H9 (cell line): ENCODE data around the gene DIP2C. TPM values are rescaled to one million over a fixed set of nuclear protein-coding genes. Genes with fewer than 3 reads are reported as not detected.

ENCODE experiments used
- DNase-seq: peaks from one replicate; pipeline ENCODE4 v3.0.0-alpha.2; 2017
- H2AFZ ChIP-seq: one replicate; pipeline ENCODE4 v1.6.1; 2013; ENCODE audit warnings: mild to moderate bottlenecking, low read length, control low read depth, moderate library complexity
- H2AK5ac ChIP-seq: 2 replicates; pipeline ENCODE4 v1.6.1; 2013; ENCODE audit warnings: low read length, control low read depth, mixed read lengths; ENCODE audit not compliant: insufficient read length
- H2BK120ac ChIP-seq: one replicate; pipeline ENCODE4 v1.6.1; 2013; ENCODE audit warnings: low read depth, mild to moderate bottlenecking, low read length, control low read depth, inconsistent platforms; ENCODE audit not compliant: poor library complexity, severe bottlenecking
- H2BK12ac ChIP-seq: 2 replicates; pipeline ENCODE4 v1.6.1; 2013; ENCODE audit warnings: low read length, control low read depth, mixed read lengths, low read depth; ENCODE audit not compliant: insufficient read length
- H2BK15ac ChIP-seq: 2 replicates; pipeline ENCODE4 v1.6.1; 2013; ENCODE audit warnings: low read depth, low read length, control low read depth
- H2BK20ac ChIP-seq: one replicate; pipeline ENCODE4 v1.6.1; 2013; ENCODE audit warnings: low read depth, mild to moderate bottlenecking, low read length, control low read depth, inconsistent platforms; ENCODE audit not compliant: poor library complexity, severe bottlenecking
- H2BK5ac ChIP-seq: 2 replicates; pipeline ENCODE4 v1.6.1; 2013; ENCODE audit warnings: low read length, control low read depth, mixed read lengths; ENCODE audit not compliant: insufficient read length
- H3K14ac ChIP-seq: 2 replicates; pipeline ENCODE4 v1.6.1; 2013; ENCODE audit warnings: low read length, control low read depth; ENCODE audit not compliant: insufficient read depth
- H3K18ac ChIP-seq: 2 replicates; pipeline ENCODE4 v1.6.1; 2013; ENCODE audit warnings: low read depth, mild to moderate bottlenecking, mixed read lengths, low read length, control low read depth; ENCODE audit not compliant: insufficient read length
- H3K23ac ChIP-seq: 2 replicates; pipeline ENCODE4 v1.6.1; 2013; ENCODE audit warnings: low read length, control low read depth, mixed read lengths, low read depth; ENCODE audit not compliant: insufficient read length
- H3K23me2 ChIP-seq: 2 replicates; pipeline ENCODE4 v1.6.1; 2013; ENCODE audit warnings: low read depth, mild to moderate bottlenecking, mixed read lengths, low read length, control low read depth; ENCODE audit not compliant: insufficient read length, poor library complexity, severe bottlenecking
- H3K27ac ChIP-seq: 2 replicates; pipeline ENCODE4 v1.5.1; 2013; ENCODE audit warnings: low read length, control low read depth, mixed read lengths, low read depth; ENCODE audit not compliant: insufficient read length
- H3K27me3 ChIP-seq: 2 replicates; pipeline ENCODE4 v1.6.1; 2013; ENCODE audit warnings: low read length, control low read depth, inconsistent platforms; ENCODE audit not compliant: insufficient read depth
- H3K4ac ChIP-seq: 2 replicates; pipeline ENCODE4 v1.6.1; 2013; ENCODE audit warnings: low read depth, mild to moderate bottlenecking, control low read depth, inconsistent platforms, low read length, moderate library complexity
- H3K4me1 ChIP-seq: 2 replicates; pipeline ENCODE4 v1.6.1; 2013; ENCODE audit warnings: low read length, control low read depth, inconsistent platforms; ENCODE audit not compliant: insufficient read depth
- H3K4me2 ChIP-seq: 2 replicates; pipeline ENCODE4 v1.6.1; 2013; ENCODE audit warnings: low read length, control low read depth, mixed read lengths; ENCODE audit not compliant: insufficient read length, insufficient read depth
- H3K56ac ChIP-seq: 2 replicates; pipeline ENCODE4 v1.6.1; 2013; ENCODE audit warnings: low read depth, mild to moderate bottlenecking, mixed read lengths, low read length, control low read depth; ENCODE audit not compliant: insufficient read length
- H3K79me1 ChIP-seq: 2 replicates; pipeline ENCODE4 v1.6.1; 2013; ENCODE audit warnings: low read depth, mild to moderate bottlenecking, moderate library complexity, low read length, control low read depth, inconsistent platforms; ENCODE audit not compliant: insufficient read depth, poor library complexity, severe bottlenecking
- H3K79me2 ChIP-seq: 2 replicates; pipeline ENCODE4 v1.6.1; 2013; ENCODE audit warnings: low read length, control low read depth, inconsistent platforms; ENCODE audit not compliant: insufficient read depth
- H3K9ac ChIP-seq: 2 replicates; pipeline ENCODE4 v1.6.1; 2013; ENCODE audit warnings: low read length, control low read depth, mixed read lengths; ENCODE audit not compliant: insufficient read length; ENCODE audit errors: extremely low read depth
- H3K9me3 ChIP-seq: one replicate; pipeline ENCODE4 v1.6.1; 2013; ENCODE audit warnings: low read depth, low read length, inconsistent platforms; ENCODE audit not compliant: control insufficient read depth
- H3T11ph ChIP-seq: one replicate; pipeline ENCODE4 v1.6.1; 2013; ENCODE audit warnings: mild to moderate bottlenecking, low read length, control low read depth, inconsistent platforms
- H4K20me1 ChIP-seq: one replicate; pipeline ENCODE4 v1.6.1; 2013; ENCODE audit not compliant: control insufficient read depth, insufficient read length, insufficient read depth
- H4K5ac ChIP-seq: 2 replicates; pipeline ENCODE4 v1.6.1; 2013; ENCODE audit warnings: low read depth, mild to moderate bottlenecking, mixed read lengths, low read length, control low read depth; ENCODE audit not compliant: insufficient read length
- H4K8ac ChIP-seq: replicated peaks from 2 replicates; pipeline ENCODE4 v1.6.1; 2013; ENCODE audit warnings: low read length, control low read depth, mixed read lengths, low read depth; ENCODE audit not compliant: insufficient read length
- H4K91ac ChIP-seq: 2 replicates; pipeline ENCODE4 v1.6.1; 2013; ENCODE audit warnings: low read depth, mild to moderate bottlenecking, moderate library complexity, mixed read lengths, low read length, control low read depth; ENCODE audit not compliant: insufficient read length
- H3K27ac Mint-ChIP-seq, 3 experiments: 2 replicates in 2 of 3; 3 replicates in 1 of 3; pipeline ENCODE4 v1.8.0; 2020 to 2021; ENCODE audit warnings: mixed read lengths in 3 of 3, mild to moderate bottlenecking in 1 of 3, moderate library complexity in 1 of 3
- H3K27me3 Mint-ChIP-seq: 2 replicates; pipeline ENCODE4 v1.8.0; 2021; ENCODE audit warnings: low read depth, mild to moderate bottlenecking, moderate library complexity, mixed read lengths
- H3K36me3 Mint-ChIP-seq, 3 experiments: 2 replicates in 2 of 3; 3 replicates in 1 of 3; pipeline ENCODE4 v1.8.0; 2020 to 2021; ENCODE audit warnings: low read depth in 3 of 3, mixed read lengths in 3 of 3; ENCODE audit not compliant: insufficient read depth in 1 of 3
- H3K4me1 Mint-ChIP-seq, 2 experiments: 2 replicates each; pipeline ENCODE4 v1.8.0; 2020; ENCODE audit warnings: mixed read lengths in 2 of 2
- H3K4me3 Mint-ChIP-seq, 2 experiments: 2 replicates in 1 of 2; 3 replicates in 1 of 2; pipeline ENCODE4 v1.8.0; 2020 to 2021; ENCODE audit warnings: mild to moderate bottlenecking in 2 of 2, mixed read lengths in 2 of 2, moderate library complexity in 1 of 2
- H3K9me3 Mint-ChIP-seq, 2 experiments: 2 replicates in 1 of 2; 3 replicates in 1 of 2; pipeline ENCODE4 v1.8.0; 2020; ENCODE audit warnings: mild to moderate bottlenecking in 2 of 2, mixed read lengths in 2 of 2, moderate library complexity in 1 of 2
- CTCF ChIP-seq: fragments of 200-600 bp; sonication (generic); conservative IDR thresholded peaks from 3 replicates; pipeline ENCODE4 v1.8.0; 2021; ENCODE audit warnings: antibody characterized with exemption, mild to moderate bottlenecking
- WGBS: extraction: QIAGEN DNeasy Blood & Tissue Kit; methylation state at CpG from one replicate; pipeline ENCODE4 v1.1.7; 2013; ENCODE audit warnings: missing lambda C conversion rate, low lambda C conversion rate, mixed read lengths; ENCODE audit not compliant: insufficient read length; ENCODE audit errors: extremely low coverage; 5-methylcytosine and 5-hydroxymethylcytosine counted together
- total RNA-seq: library from RNA; stranded (reverse); gene quantifications from 2 replicates; pipeline ENCODE4 v1.2.1, GENCODE V29; 2021

The DIP2C gene
- total RNA-seq, 1 experiment from 2014 or later, result 7.9 TPM

GRCh38 chr10:391305-391704 is 298.2 kb downstream of the DIP2C start:
- H2BK5ac ChIP-seq, result no peak overlapping the region
- 0 out of 2 replicates have a peak, but pooled peaks cover 2% of the 10 kb centered on the region for H3K4me1 ChIP-seq
- no peak overlapping the region for H2BK20ac ChIP-seq
- no peaks in the 10 kb centered on the region for H3K23me2 ChIP-seq
- no peak overlapping the region for H2BK12ac ChIP-seq
- H2AK5ac ChIP-seq, result no peak overlapping the region
- no peak overlapping the region for H3K23ac ChIP-seq
- no peaks in the 10 kb centered on the region for H3K27me3 ChIP-seq
- H3K79me2 ChIP-seq, result no peaks in the 10 kb centered on the region
- DNase-seq, result no peak
- H3K27ac ChIP-seq, result no peak overlapping the region
- no peak overlapping the region for H4K91ac ChIP-seq
- H3K9ac ChIP-seq, result no peak overlapping the region
- no peaks in the 10 kb centered on the region for H3K79me1 ChIP-seq
- H3K14ac ChIP-seq, result no peak overlapping the region
- H3K27me3 Mint-ChIP-seq, result no peaks in the 10 kb centered on the region
- H3K4me2 ChIP-seq, result no peak overlapping the region
- H3K4ac ChIP-seq, result no peak overlapping the region
- H3K56ac ChIP-seq, result no peak overlapping the region
- no peak overlapping the region for H2BK15ac ChIP-seq
- TF ChIP-seq CTCF, result no peak
- 0 out of 5 replicates have a peak, but pooled peaks cover 0 to 2% of the 10 kb centered on the region in 2 experiments for H3K9me3 Mint-ChIP-seq
- no peak overlapping the region for H4K8ac ChIP-seq
- no peak overlapping the region for H3K18ac ChIP-seq
- peaks cover 3 to 11% (median 11%) of the 10 kb centered on the region in 3 experiments; a peak in 6 of 7 replicates for H3K36me3 Mint-ChIP-seq
- WGBS, result no CpG with 5 or more reads among the region's 9 CpGs
- H3K4me1 Mint-ChIP-seq, result peaks cover 6 to 13% of the 10 kb centered on the region in 2 experiments
- no peak overlapping the region for H2AFZ ChIP-seq
- H3K9me3 ChIP-seq, result no peaks in the 10 kb centered on the region
- H4K5ac ChIP-seq, result no peak overlapping the region
- no peak overlapping the region for H3T11ph ChIP-seq
- no peaks in the 10 kb centered on the region for H4K20me1 ChIP-seq
- H3K4me3 Mint-ChIP-seq, result no peak overlapping the region
- no peak overlapping the region for H2BK120ac ChIP-seq
- H3K27ac Mint-ChIP-seq, result no peak overlapping the region
